HG03103 (cell line): ENCODE data around the gene RNF220.

Experiments
- ATAC-seq: cut with Tn5 transposase; IDR thresholded peaks from one replicate; pipeline ENCODE4 v1.9.1; 2021; ENCODE audit warnings: low read depth; ENCODE audit not compliant: unreplicated experiment

The RNF220 gene

DNA sequence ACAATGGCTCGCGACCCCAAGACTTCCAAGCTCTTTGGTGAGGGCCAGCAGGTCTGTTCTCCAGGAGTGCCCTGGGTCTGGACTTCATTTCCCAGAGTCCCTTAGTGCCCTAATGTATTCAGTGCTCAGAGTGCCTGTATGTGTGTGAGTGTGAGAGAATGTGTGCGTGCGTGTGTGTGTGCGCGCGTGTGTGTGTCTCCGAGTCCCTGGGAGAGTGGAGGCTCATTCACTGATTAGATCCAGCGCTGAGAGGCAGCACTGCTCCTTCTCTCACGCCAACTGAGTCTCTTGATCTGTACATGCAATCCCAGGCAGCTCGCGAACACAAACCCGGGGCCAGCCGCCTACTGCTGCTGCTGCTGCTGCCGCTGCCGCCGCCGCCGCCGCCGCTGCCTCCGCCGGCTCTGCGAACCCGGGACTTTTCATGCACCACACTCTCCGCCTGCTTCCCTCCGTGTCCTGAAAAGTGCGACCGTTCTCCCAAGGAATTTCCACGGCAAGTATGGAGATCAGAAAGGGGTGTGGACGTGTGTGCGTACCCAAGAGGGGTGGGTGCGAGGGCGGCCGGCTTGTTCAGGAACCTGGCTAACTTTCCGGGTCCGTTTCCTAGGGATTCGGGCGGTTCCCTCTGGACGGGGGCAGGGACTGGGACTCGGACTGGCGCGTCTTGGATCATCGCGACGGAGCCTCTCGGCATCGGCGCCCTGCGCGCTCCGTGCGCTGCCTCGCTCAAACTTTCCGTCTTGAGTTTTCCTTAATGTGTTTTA is at the start of gene RNF220:
Gene RNF220 (plus strand): TSS at position 225 of the 767 bp plus-strand sequence.
- no peak for ATAC-seq

DNA sequence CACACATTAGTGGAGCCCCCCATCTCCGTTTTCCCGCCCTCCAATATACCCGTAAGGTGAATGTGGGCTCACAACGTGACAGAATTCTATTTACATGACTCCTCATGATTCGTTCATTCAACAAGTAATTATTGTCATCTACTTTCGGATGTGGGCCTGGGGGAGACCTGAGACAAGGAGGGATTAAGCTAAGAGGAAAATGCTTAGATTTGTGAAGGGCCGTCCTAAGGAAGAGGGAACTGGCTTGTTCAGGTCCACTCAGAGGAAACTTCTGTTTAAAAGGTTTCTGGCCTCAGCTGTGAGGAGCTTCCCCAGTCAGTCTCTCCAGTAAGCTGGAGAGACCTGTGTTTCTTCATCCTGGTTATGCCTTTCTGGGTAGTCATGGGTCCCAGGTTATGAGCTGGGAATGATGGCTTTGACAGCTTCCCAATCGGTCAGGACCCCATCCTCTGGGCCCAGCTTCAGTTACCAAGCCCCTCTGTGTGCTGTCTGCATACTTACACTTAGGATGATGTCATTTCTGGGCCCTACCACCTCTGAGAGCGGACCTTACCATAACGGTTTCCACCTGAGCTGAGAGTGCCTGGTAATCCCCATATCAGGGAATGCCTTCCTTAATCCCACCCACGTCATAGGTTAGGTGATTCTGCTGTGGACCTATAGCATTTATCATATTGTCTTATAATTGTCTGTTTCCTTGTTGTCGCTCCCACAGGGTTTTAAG is 49.3 kb upstream of the RNF220 start:
- ATAC-seq: no peak

DNA sequence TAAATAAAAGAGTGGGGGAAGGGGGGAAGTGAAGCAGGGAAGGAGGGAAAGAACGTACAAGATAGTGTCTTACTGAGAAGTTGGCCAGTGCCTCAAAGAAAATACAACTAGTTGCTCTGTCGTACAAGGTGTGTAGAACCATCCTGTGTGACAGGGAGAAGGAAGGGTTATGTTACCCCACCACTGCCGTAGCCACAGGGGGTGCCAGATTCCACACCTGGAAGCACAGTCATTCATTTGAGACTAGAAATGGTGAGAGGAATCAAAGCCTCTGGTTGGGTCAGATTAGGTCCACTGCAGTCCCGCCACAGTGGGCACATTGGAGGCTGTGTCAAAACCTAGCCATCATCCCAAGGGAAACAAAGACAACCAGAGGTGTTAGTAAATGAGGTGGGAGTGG is 47.3 kb upstream of the RNF220 start:
- ATAC-seq: no peak

DNA sequence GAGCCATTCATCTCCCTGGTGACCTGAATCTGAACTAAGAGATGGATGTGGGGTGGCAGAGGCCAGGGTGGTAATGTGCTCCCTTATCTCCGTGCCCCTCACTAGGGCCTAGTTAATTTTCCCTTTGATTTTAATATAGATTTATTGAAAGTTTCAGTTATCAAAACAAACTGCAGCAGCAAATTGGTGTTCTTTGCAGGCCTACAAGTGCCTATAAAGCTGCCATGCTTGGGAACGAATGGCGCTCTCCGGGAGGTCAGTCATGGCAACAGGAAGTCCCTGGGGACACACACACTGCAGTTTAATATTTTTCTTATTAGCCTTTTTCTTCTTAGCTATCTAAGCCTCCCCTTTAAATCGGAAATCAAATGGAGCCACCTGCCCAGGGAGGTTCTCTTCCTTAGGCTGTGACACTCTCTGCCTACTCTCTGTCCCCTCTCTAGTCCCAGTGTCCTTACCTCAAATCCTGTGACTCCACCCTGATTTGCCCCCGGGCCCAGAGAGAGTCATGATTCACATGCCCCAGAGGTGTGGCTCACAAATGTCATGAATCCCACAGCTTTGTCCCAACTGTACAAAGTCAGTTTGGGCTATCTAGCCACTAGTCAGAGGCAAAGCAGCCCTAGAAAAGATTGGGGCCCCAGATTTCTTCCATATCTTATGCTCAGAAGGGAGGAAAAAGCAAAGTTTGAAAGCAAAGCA is 45.7 kb upstream of the RNF220 start:
- no peak for ATAC-seq

DNA sequence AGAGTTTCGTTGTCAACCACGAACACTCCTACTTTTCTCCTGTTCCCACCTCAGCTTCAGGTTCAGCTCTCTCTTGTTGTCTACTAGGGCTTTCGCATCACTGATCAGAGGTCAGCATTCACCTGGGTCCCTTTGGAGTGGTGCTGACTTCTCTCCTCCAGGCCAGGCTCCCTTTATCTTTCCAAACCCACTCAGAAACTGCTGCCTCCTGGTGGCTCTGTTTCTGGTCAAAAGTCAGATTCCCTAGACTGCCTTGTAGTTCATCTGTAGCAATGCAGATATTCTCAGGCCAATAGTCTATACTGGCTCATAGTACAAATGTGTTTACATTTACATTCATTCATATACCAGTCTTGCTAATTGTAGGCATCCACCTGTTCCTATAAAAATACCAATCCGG is 43.6 kb upstream of the RNF220 start:
- ATAC-seq: no peak

DNA sequence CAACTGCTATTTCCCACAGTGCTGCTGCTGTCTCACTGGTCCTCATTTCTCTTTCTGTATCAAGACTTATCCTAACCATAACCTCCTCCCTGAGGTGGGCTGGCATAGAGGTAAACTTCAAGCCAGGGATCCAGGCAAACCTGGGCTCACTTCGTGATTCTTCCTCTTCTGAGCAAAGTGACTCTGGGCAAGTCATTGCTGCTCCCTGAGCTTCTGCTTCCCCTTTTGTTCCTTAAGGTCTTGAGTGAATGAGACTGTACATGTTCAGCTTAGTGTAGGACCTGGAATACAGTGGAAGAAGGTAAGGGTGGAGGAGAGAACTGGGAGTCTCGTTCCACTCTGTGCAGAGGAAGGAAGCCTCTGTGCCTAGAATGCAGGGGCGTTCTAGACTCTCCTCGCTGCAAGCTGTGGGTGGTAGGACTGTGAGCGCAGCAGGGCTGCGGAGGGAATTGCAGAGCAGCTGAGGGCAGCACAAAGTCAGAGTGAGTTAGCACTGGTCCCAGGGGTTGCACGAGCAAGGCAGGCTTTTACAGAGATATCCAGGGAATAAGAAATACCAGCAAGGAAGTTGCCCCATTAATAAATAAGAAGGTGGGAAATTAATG is 38.6 kb upstream of the RNF220 start:
- no peak for ATAC-seq

DNA sequence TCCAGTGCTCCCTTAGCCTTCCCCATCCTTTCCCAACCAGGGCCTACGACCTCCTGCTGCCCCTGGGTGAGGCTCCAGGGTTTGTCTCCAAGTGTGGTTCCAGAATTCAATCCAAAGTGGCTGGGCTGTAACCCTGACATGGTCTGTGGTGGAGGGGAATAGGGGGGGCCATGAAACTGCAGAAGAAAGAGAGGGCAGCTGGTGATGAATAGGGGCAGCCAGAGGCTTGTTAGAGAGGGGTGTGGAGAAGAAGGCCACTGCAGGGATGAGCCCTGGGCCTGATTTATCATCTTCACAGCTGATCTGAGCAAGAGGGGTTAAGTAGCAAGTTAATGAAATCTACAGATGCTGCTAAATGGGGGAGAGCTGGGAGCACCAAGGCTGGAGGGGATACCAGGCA is 37.1 kb upstream of the RNF220 start:
- ATAC-seq: no peak

DNA sequence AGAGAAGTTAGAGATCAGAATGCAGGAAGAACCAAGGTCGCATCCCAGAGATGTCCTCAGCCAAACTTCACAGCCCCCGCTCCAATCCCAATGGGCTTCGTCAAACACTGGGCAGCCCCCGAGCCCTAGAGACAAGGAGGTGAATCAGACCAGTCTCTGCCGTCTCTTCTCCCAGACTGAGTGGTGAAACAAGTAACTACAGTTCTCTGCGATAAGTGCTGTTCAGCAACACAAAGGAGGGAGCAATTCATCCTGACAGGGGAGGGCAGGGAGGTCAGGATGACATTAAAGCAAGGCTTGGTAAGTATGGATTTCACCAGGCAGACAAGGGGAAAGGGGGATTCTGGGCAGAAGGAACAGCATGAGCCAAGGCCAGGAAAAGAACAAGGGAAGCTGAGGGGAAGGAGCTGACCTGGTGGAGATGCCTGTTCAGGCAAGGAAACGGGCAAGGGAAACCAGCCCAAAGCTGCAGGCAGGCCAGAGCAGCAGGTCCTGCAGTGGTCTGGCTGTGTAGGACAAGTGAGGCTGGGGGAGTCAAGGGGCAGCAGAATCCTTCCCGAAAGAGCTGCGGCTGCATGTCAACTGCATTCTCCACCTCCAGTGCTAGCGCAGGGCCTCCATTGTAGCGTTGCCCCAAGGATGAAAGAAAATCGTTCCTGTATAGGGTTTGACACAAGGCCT is 36.4 kb upstream of the RNF220 start:
- no peak for ATAC-seq

DNA sequence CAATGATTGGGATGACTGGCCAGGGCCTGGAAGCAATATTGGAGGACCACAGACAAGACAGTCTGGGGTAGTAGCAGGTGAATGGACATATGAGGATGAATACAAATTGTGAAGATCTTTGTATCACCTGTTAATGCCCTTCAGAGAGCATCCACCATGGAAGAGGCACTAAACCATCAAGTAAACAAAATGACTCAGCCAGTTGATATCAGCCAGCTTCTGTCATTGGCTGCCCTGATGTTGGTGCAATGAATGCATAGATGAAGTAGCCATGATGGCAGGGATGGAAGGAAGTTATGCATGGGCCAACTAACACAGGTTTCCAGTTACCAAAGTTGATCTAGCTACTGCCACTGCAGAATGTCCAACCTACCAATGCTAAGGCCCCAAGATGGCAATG is 33.8 kb upstream of the RNF220 start:
- no peak for ATAC-seq

DNA sequence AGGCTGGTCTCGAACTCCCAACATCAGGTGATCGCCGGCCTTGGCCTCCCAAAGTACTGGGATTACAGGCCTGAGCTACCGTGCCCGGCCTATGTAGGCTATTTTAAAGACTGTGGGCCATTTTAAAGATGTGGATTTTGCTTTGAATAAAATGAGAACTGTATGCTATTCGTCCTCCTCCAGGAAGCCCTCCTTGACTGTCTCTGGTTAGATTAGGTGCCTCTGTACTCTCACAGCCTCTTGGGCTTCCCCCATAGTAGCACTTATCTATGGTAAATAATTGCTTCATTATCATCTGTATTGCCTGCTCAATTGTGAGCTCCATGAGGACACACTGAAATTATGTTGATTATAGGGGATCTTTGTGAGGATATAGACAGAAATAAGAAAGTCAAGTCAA is 29.5 kb upstream of the RNF220 start:
- no peak for ATAC-seq

DNA sequence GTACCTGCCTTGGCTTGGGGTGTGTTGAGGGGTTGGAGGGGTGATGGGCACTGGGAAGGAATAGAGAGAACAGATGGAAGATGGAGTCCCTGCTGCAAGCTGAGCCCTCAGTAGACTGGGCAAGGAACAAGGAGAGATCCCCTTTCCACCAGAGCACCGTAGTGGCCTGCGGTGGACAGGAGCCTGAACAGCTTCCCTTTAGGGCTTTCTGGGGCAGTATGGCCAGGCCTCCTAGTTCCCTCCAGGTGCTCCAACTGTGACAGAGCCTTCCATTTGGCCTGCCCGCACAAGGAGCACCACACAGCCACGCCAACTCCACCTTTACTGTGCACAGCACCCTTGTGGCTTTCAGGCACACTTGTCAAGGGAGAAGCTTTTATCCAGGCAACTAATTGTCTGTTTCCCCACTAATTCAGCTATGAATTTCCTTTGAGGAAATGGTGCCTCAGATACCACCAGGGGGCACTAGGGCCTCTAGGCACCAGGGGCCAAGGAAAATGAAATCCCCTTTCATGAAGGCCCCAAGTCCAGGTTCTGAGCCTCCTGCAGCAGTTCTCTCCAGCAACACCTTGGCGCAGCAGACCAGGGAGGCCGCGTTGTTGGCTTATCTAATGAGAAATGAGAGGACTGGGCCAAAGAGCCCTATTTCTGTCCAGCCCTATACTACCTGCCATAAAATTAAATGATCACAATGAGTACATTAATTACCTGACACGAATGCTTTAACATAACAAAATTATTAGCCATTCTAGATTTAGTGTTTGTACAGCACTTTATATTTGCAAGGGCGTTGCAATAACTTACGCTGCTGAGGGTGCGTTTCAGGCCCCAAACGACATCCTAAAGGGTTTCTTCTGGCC is 26.9 kb upstream of the RNF220 start:
- no peak for ATAC-seq

DNA sequence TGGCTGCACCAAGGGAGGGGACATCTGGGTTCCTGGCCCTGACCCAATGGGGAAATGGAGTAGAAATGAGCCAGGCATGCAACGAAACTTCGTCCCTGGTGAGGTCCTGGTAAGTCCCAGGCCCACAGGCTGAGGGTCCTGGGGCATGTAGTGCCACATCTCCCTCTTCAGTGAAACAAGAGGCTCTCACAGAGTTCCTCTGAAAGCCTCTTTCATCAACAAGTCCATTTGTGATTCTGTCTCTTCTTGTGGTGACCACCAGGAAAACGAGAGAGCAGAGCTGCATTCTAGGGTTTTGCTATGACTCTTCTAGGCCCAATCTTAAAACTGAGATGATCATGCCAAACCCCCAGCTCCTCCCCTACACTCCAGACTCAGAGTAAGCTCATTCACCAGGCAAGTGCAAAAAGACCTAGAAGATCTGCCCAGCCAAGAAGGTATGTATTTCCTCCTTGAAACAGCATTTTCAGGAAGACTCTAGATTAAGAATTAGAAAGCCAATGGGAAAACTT is 24.3 kb upstream of the RNF220 start:
- no peak for ATAC-seq

DNA sequence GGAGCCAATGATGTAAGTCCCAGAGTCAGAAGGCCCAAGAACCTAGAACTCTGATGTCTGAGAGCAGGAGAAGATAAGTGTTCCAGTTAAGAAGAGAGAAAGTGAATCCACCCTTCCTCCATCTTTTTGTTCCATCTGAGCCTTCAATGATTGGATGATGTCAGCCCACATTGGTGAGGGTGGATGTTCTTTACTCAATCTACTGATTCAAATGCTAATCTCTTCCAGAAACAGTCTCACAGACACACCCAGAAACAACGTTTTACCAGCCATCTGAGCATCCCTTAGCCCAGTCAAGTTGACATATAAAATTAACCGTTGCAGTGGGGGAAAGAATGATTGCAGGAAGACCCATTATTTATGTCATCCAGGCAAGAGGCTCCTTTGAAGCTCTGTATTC is 16.5 kb upstream of the RNF220 start:
- ATAC-seq: no peak

DNA sequence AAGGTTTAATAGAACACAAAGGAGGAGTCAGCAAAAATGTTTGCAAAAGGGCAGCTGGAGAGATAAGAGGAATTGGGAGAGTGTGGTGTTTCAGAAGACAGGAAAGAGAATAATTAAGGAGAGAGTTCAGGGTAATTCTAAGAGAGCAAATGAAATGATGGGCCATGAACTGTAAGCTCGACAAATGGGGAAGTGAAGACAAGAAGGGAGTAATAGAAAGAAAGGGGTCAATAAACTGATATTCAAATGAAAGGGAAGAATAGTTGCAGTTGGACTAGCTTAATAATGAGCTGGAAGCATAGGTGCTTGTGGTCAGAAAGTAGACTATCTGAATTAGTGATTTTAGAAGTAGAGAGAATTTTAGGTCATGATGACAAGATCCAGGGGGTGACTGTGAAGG is 15.6 kb upstream of the RNF220 start:
- no peak for ATAC-seq

DNA sequence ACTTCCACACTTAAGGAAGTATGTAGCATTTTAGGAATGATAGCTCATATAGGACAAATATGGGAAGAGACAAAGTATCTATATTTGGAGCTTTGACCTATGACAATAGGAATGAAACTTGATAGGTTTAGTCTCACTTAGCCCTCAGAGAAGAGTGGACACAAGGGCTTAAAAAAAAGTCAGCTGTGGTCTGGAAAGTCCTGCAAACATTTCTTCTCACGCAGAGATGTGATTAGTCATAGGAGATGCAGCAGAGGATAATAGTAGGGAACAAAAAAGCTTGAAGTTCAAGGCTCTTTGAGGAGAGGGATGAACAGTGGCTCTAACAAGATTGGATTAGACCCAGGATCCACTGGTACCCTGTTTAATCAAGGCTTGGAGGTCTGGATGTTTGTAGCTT is 14.8 kb upstream of the RNF220 start:
- ATAC-seq: no peak

DNA sequence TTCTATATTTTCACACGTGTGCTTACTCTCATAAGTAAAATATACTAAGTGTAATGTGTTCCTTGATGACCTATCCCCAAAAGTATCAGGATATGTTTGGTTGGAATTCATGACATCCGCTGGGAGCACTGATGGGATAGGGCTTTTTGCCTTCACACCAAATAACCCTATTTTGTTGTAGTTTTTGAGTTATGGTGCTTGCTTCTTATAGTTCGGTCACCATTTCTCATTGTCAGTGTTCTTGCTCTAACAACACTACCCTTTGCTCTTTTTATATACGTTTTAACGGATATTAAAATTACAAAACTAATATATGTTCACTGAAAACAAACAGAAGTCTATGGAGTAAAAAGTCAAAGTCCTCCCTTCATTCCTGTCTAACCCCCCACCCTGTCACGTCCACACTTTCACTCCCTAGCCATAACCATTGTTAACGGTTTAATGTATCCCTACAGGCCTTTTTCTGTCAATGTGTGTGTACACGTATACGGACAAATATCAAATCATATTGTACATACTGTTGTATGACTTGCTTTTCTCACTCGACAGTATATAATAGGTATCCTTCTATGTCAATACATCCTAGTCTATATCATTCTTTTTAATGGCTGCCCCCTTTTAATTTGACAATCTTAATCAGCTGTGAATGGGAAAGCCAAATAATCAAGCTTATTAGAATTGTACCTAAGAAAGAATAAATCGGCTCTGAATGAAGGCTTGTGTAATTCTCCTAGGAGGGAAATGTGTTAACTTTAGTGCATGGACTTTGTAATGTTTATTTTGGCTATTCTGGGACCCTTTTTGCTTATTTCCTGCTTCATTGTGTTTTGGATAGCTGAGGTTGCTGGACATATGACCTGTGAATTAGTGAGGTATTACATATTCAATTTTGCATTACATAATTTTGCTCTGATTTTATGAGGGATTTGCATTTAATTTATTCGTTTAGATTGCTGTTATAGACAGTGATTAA is 3.5 kb upstream of the RNF220 start:
- ATAC-seq: no peak

DNA sequence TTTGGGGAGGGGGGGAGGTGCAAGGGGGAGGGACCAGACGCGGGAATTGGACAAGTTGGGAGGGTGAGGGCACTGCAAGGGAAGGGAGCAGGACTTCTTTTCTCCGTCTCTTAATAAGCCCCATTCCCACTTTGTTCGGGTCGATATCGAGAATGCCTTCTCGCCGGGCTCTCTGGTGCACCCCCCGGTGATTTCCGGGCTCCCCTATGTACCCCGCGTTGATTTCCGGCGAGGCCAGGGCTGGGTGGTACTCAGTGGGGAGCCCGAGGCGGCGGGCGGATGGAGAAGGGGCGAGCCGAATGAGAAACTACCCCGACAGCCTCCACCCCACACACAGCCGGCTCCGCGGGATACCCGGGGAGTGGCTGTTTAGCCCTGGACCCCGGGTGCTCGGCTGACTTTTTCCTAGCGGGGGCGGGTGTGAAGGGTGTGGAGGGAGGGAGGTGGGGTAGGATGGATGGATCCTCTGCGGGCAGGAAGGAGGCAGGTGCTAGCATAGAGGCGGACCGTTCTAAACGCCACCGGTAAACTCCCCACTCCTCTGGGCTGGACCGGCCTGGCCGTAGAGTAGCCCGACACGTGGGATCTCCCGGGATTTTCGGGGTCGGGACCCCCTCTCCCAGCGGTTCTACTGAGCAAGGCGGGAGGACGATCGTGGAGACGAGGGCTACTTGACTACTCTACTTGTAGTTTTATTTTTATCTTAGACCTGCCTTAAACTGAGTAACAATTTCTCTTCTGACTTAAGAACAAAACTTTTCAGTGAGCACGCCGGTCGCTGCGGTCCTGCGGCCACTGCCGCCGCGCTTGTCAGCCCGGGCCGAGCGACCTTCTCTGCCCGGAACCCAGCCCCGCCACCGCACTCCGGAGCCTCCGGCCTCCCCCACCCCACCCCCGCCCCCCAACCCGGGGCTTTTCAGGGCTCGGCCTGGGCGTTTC is 1.0 kb downstream of the RNF220 start:
- no peak for ATAC-seq
